GM12801 (cell line): Measurements from ENCODE around the gene IL12B.

Source experiments
- CTCF ChIP-seq: IDR thresholded peaks from one replicate; pipeline ENCODE4 v1.5.1; 2011; ENCODE audit warnings: control low read depth; ENCODE audit not compliant: insufficient read length; ENCODE audit errors: extremely low read depth

The IL12B gene

GRCh38 chr5:159343295-159344094 lies 13.2 kb upstream of the IL12B start:
- no peak for TF ChIP-seq CTCF

- TF ChIP-seq CTCF = no peak
These were observed 12.6 kb upstream of the IL12B start for GRCh38 chr5:159342840-159343239.

GRCh38 chr5:159341906-159342310 lies 11.6 kb upstream of the IL12B start:
- no peak for TF ChIP-seq CTCF

GRCh38 chr5:159341145-159341544 lies 10.9 kb upstream of the IL12B start:
- no peak for TF ChIP-seq CTCF

- no peak for TF ChIP-seq CTCF
These were observed 10.2 kb upstream of the IL12B start for GRCh38 chr5:159340511-159340910.

GRCh38 chr5:159339460-159339859 lies 9.2 kb upstream of the IL12B start:
- no peak for TF ChIP-seq CTCF

- no peak for TF ChIP-seq CTCF
These were observed 7.8 kb upstream of the IL12B start for GRCh38 chr5:159338118-159338517.
